ENCODE results near the gene ZNF22. TPM values are rescaled to one million over a fixed set of nuclear protein-coding genes. Genes with fewer than 3 reads are reported as not detected.

ZNF22 gene
- total RNA-seq, 1 experiment from 2014 or later, result 13.5 TPM

DNA sequence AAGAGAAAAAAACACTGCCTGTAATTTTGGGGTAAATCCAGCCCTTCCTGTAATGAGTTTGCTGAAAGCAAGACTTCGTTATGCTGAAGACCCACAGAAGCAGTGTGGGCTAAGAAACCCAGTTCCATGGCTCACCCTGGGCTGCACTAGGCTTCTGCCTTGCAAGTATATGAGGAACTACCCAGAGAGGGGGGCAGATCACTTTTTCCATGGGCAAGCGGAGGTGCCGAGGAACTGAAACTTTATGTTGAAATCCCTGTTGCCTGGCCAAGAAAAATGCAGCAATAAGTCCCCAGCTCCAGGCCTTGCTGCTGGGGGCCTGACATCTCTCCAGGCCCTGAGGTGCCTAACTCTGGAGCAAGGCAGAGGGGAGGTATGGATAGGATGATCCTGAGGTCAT, 32.6 kb upstream of the ZNF22 start:
- POLR2A ChIA-PET, result interaction anchor here (3.5 kb wide), 1 partner anchor 11 kb away, joined by 15 read pairs; the partner anchor contains the start of gene DEPP1

DNA sequence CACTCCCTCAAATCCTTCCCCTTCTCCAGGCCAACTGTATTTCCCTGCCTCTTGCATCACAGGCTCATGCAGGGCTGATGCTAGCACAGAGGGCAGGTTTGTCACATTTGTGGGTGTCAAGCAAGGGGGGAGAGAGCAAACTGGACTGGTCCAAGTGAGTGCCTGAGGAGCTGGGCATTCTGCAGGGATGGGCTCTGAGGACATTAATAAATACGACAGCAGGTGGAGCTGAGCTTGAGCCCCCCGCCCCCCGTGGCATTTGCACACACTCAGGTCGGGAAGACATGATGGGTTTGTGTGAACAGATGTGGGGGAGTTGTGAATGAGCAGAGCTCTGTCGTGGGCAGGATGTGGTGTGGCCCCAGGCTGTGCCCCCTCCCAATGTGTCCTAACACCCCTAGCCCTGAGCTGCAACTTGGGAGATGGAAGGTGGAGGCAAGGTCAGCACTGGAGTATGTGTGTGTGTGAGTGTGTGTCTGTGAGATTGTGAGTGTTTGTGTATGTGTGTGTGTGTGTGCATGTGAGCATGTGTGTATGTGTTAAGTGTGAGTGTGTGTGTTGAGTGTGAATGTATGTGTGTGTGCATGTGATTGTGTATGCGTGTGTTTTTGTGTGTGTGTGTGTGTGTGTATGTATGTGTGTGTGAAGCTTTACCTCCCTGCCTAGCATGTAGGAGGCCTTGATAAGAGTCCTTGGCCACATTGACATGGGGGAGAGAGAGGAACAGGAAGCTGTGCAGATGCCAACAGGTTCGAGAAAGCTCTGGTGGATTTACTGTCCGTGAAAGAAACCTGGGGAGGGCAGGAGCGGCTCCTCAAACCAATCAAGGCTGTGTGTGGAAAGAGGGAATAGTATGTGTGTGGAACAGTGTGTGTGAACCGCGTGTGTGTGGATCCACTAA, 32.0 kb upstream of the ZNF22 start:
- H3K4me3 ChIP-seq (replicated peaks in 1 of 2; ENCODE audit: low read depth in 1 of 2, low read length in 2 of 2), result no peak overlapping the region
- no peak for DNase-seq (ENCODE audit: low read depth, low spot score)
- H2AFZ ChIP-seq (ENCODE audit: low read depth, low read length, poor library complexity, severe bottlenecking), result no peak overlapping the region
- H3K4me1 ChIP-seq (ENCODE audit: control insufficient read depth in 1 of 2, insufficient read depth in 2 of 2, low read length in 2 of 2), result peaks cover 0 to 9% of the 10 kb centered on the region in 2 experiments; a peak in 1 of 4 replicates
- no peaks in the 10 kb centered on the region for H3K36me3 ChIP-seq (ENCODE audit: control insufficient read depth in 1 of 2, insufficient read depth in 2 of 2, low read length in 2 of 2)
- H3K9me3 ChIP-seq (ENCODE audit: control insufficient read depth in 1 of 2, insufficient read depth in 1 of 2, low read depth in 1 of 2, low read length in 2 of 2), result no peaks in the 10 kb centered on the region
- POLR2A ChIA-PET, result interaction anchor here (3.5 kb wide), 1 partner anchor 10 kb away, joined by 15 read pairs; the partner anchor contains the start of gene DEPP1
- no peak for ATAC-seq
- no peak overlapping the region for H3K4me2 ChIP-seq (ENCODE audit: low read length)
- H3K79me2 ChIP-seq (ENCODE audit: insufficient read depth, low read length), result no peaks in the 10 kb centered on the region
- H3K9ac ChIP-seq (ENCODE audit: low read length), result no peak overlapping the region
- BruUV-seq (replicated peaks), result no TSS peak
- no peak for TF ChIP-seq YY1 (IDR thresholded peaks at IDR 0.05; ENCODE audit: extremely low read depth, insufficient replicate concordance, low read depth, low read length)
- TF ChIP-seq EZH2 (IDR thresholded peaks at IDR 0.05), result no peak
- TF ChIP-seq POLR2A (IDR thresholded peaks at IDR 0.05; ENCODE audit: borderline replicate concordance, extremely low read depth, insufficient read depth, insufficient read length), result no peak
- TF ChIP-seq EZH2phosphoT487 (IDR thresholded peaks at IDR 0.05; ENCODE audit: borderline replicate concordance), result no peak
- TF ChIP-seq POLR2AphosphoS5 (IDR thresholded peaks at IDR 0.05; ENCODE audit: low read depth, low read length), result no peak
- TF ChIP-seq, protein P1, sequence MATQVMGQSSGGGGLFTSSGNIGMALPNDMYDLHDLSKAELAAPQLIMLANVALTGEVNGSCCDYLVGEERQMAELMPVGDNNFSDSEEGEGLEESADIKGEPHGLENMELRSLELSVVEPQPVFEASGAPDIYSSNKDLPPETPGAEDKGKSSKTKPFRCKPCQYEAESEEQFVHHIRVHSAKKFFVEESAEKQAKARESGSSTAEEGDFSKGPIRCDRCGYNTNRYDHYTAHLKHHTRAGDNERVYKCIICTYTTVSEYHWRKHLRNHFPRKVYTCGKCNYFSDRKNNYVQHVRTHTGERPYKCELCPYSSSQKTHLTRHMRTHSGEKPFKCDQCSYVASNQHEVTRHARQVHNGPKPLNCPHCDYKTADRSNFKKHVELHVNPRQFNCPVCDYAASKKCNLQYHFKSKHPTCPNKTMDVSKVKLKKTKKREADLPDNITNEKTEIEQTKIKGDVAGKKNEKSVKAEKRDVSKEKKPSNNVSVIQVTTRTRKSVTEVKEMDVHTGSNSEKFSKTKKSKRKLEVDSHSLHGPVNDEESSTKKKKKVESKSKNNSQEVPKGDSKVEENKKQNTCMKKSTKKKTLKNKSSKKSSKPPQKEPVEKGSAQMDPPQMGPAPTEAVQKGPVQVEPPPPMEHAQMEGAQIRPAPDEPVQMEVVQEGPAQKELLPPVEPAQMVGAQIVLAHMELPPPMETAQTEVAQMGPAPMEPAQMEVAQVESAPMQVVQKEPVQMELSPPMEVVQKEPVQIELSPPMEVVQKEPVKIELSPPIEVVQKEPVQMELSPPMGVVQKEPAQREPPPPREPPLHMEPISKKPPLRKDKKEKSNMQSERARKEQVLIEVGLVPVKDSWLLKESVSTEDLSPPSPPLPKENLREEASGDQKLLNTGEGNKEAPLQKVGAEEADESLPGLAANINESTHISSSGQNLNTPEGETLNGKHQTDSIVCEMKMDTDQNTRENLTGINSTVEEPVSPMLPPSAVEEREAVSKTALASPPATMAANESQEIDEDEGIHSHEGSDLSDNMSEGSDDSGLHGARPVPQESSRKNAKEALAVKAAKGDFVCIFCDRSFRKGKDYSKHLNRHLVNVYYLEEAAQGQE (IDR thresholded peaks at IDR 0.05; ENCODE audit: low read depth), result no peak
- TF ChIP-seq RAD21 (IDR thresholded peaks at IDR 0.05; ENCODE audit: low read depth), result no peak
- TF ChIP-seq JUND (IDR thresholded peaks at IDR 0.05), result no peak
- CTCF ChIA-PET, result no interaction called here
- H3K9me2 ChIP-seq (ENCODE audit: insufficient read depth), result no peaks in the 10 kb centered on the region
- no peaks in the 10 kb centered on the region for H3K27me3 ChIP-seq (ENCODE audit: insufficient read depth, low read length)
- no peaks in the 10 kb centered on the region for H4K20me1 ChIP-seq (ENCODE audit: insufficient read depth)
- H3K27ac ChIP-seq (ENCODE audit: low read depth, low read length), result no peak overlapping the region
- intact Hi-C loops (cut with micrococcal nuclease), result no loop called here
- RAD21 ChIA-PET (ENCODE audit: low non-redundant PET in 1 of 2, low total read pairs in 2 of 2, uncharacterized antibody in 2 of 2, unreplicated experiment in 2 of 2), result no interaction called here

More for the DNA sequence above, 32.6 kb upstream of the ZNF22 start:
- Histone ChIP-seq H3K36me3 (ENCODE audit: control insufficient read depth in 1 of 2, insufficient read depth in 2 of 2, low read length in 2 of 2) (no peaks in the 10 kb centered on the region), H3K27ac (ENCODE audit: low read depth, low read length) (no peak overlapping the region), H3K4me1 (ENCODE audit: control insufficient read depth in 1 of 2, insufficient read depth in 2 of 2, low read length in 2 of 2) (peaks cover 0 to 9% of the 10 kb centered on the region in 2 experiments; a peak in 1 of 4 replicates), H3K9ac (ENCODE audit: low read length) (no peak overlapping the region), H2AFZ (ENCODE audit: low read depth, low read length, poor library complexity, severe bottlenecking) (no peak overlapping the region), H3K4me2 (ENCODE audit: low read length) (no peak overlapping the region), H4K20me1 (ENCODE audit: insufficient read depth) (no peaks in the 10 kb centered on the region), H3K79me2 (ENCODE audit: insufficient read depth, low read length) (no peaks in the 10 kb centered on the region), H3K27me3 (ENCODE audit: insufficient read depth, low read length) (no peaks in the 10 kb centered on the region), H3K4me3 (replicated peaks in 1 of 2; ENCODE audit: low read depth in 1 of 2, low read length in 2 of 2) (no peak overlapping the region), H3K9me2 (ENCODE audit: insufficient read depth) (no peaks in the 10 kb centered on the region), H3K9me3 (ENCODE audit: control insufficient read depth in 1 of 2, insufficient read depth in 1 of 2, low read depth in 1 of 2, low read length in 2 of 2) (no peaks in the 10 kb centered on the region)
- DNase-seq (ENCODE audit: low read depth, low spot score) (no peak), ATAC-seq (no peak)
- BruUV-seq (replicated peaks), result no TSS peak
- TF ChIP-seq FOSL1 (IDR thresholded peaks at IDR 0.05; ENCODE audit: low read depth), result no peak
- TF ChIP-seq, protein P2, sequence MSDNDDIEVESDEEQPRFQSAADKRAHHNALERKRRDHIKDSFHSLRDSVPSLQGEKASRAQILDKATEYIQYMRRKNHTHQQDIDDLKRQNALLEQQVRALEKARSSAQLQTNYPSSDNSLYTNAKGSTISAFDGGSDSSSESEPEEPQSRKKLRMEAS (IDR thresholded peaks at IDR 0.05), result no peak
- no peak for TF ChIP-seq EZH2phosphoT487 (IDR thresholded peaks at IDR 0.05; ENCODE audit: borderline replicate concordance)
- TF ChIP-seq TCF7L2 (IDR thresholded peaks at IDR 0.05; ENCODE audit: borderline replicate concordance, extremely low read depth, insufficient read depth, insufficient read length), result no peak
- TF ChIP-seq ZFX (IDR thresholded peaks at IDR 0.05), result no peak
- TF ChIP-seq POLR2AphosphoS5 (IDR thresholded peaks at IDR 0.05; ENCODE audit: low read depth, low read length), result no peak
- no peak for TF ChIP-seq ELF1 (IDR thresholded peaks at IDR 0.05; ENCODE audit: borderline replicate concordance, low read depth)
- no peak for TF ChIP-seq SP1 (IDR thresholded peaks at IDR 0.05; ENCODE audit: low read depth)
- TF ChIP-seq, protein P3, sequence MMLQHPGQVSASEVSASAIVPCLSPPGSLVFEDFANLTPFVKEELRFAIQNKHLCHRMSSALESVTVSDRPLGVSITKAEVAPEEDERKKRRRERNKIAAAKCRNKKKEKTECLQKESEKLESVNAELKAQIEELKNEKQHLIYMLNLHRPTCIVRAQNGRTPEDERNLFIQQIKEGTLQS (IDR thresholded peaks at IDR 0.05), result no peak
- ChIA-PET RAD21 (ENCODE audit: low non-redundant PET in 1 of 2, low total read pairs in 2 of 2, uncharacterized antibody in 2 of 2, unreplicated experiment in 2 of 2) (no interaction called here), CTCF (no interaction called here)
- intact Hi-C loops (cut with micrococcal nuclease), result no loop called here
